Hair follicle dermal papilla cell (primary cell): ENCODE data around the gene GTF3C1. TPM values are rescaled to one million over a fixed set of nuclear protein-coding genes. Genes with fewer than 3 reads are reported as not detected.

Experiments
- total RNA-seq: library from RNA; depleted of rRNA; stranded (reverse); fragments of >200 nt; gene quantifications from 2 replicates; pipeline ENCODE4 v1.2.3, GENCODE V29; 2012

Gene GTF3C1
- 86.9 and 87.8 TPM in 2 replicates for total RNA-seq

DNA sequence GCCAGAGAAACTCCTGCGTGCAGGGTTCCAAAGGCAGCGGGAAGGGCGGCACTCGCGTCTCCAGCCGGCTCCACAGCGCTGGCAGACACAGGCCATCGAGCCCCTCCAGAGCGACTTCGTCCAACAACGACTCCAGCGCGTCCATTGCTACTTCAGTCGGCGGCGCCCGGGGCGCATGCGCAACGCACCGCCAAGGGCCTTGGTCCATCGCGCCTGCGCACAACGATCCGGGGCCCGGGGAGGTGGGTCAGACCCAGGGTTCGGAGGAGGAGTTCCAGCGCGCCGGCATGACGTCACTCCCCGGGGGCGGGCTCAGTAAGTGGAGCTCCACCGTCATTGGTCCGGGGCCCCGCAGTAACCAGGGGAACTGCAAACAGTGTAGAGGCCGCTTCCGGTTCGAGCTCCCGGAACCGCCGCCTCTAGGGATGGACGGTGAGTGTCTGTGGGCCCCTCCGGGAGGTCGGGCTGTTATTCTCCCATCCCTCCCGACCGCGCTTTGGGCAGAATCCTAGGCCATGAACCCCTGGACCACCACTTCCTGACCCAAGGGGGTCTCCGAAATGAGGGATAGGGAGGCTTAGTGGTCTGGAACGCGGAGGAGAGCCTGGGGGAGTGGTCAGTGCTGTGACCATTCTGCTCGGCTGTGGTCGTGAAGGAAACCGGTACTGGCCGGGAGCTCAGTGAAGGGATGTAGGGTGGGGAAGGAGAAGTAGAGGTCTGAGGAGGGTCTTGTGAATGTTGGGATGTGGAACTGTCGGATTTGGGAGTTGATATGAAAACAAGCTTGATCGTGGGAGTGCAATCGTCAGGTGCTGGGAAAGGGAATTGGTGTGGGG lies at the start of gene GTF3C1, which contains the start of gene KATNIP:
Gene GTF3C1, minus strand, starts transcription at position 168 of the 836 bp plus-strand sequence. Its CDS starts 23 bp downstream, at position 145.
Gene KATNIP, plus strand, starts transcription at position 399 of the 836 bp plus-strand sequence. Its CDS starts 27 bp downstream, at position 426.

Other genes starting within 250 kb of the GTF3C1 start
- gene IL4R, start 235.9 kb downstream of the GTF3C1 start, total RNA-seq = 36.5 and 44.2 TPM in 2 replicates
- gene IL21R, start 147.7 kb downstream of the GTF3C1 start, total RNA-seq = 0.49 and 0.73 TPM in 2 replicates
- gene KATNIP, start 231 bp upstream of the GTF3C1 start, total RNA-seq = 30.6 and 32.8 TPM in 2 replicates